Gastrocnemius medialis (tissue), 4 donors: Measurements from ENCODE around the gene ARFGAP1.
"Not testable (repeated sequence)": the region's sequence is repeated elsewhere in the genome, so short reads cannot be mapped to it uniquely, and the experiment has no call there.

Source experiments
- POLR2A ChIP-seq, 2 donors: fragments of 450-650 bp; IDR thresholded peaks; one replicate each; pipeline ENCODE4 v1.6.1; 2017; ENCODE audit warnings: antibody characterized with exemption in 2 of 2, mild to moderate bottlenecking in 2 of 2, moderate library complexity in 2 of 2
- TF ChIP-seq, protein P1 (sequence below), 5 experiments: fragments of 450-650 bp in 3 of 5; fragments of 200-600 bp in 2 of 5; sonication (generic) in 2 of 5; IDR thresholded peaks in 4 of 5; conservative IDR thresholded peaks in 1 of 5; 1 replicate in 4 of 5; 2 replicates in 1 of 5; pipeline ENCODE4 v1.5.1; 2016 to 2019; ENCODE audit warnings: antibody characterized with exemption in 5 of 5, mild to moderate bottlenecking in 3 of 5, moderate library complexity in 3 of 5

GRCh38 chr20:63305933-63306672, 33.5 kb downstream of the ARFGAP1 start:
- TF ChIP-seq, protein P1, sequence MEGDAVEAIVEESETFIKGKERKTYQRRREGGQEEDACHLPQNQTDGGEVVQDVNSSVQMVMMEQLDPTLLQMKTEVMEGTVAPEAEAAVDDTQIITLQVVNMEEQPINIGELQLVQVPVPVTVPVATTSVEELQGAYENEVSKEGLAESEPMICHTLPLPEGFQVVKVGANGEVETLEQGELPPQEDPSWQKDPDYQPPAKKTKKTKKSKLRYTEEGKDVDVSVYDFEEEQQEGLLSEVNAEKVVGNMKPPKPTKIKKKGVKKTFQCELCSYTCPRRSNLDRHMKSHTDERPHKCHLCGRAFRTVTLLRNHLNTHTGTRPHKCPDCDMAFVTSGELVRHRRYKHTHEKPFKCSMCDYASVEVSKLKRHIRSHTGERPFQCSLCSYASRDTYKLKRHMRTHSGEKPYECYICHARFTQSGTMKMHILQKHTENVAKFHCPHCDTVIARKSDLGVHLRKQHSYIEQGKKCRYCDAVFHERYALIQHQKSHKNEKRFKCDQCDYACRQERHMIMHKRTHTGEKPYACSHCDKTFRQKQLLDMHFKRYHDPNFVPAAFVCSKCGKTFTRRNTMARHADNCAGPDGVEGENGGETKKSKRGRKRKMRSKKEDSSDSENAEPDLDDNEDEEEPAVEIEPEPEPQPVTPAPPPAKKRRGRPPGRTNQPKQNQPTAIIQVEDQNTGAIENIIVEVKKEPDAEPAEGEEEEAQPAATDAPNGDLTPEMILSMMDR (IDR thresholded peaks at IDR 0.05 in 4 of 5, conservative IDR thresholded peaks at IDR 0.05 in 1 of 5) = not testable (repeated sequence)
- TF ChIP-seq POLR2A (IDR thresholded peaks at IDR 0.05) = not testable (repeated sequence)
